Spleen (tissue), 11 donors: Measurements from ENCODE around the gene HMGXB3. TPM values are rescaled to one million over a fixed set of nuclear protein-coding genes. Genes with fewer than 3 reads are reported as not detected.
A peak's percentile ranks its signal among the peaks of the same experiment; 100 is the strongest.

Source experiments
- DNase-seq: peaks from one replicate; pipeline ENCODE4 v3.0.0-alpha.2; 2020
- H3K27ac ChIP-seq, 8 donors: fragments of 200-600 bp; sonication (generic) in 7 of 8; 1 replicate in 4 of 8; 2 replicates in 4 of 8; pipeline versions ENCODE4 v1.5.0 to v1.8.0; 2016 to 2021; ENCODE audit warnings: inconsistent platforms in 4 of 8, mild to moderate bottlenecking in 4 of 8, moderate library complexity in 1 of 8
- H3K27me3 ChIP-seq, 7 donors: fragments of 200-600 bp; sonication (generic) in 6 of 7; replicated peaks in 1 of 7; 1 replicate in 4 of 7; 2 replicates in 3 of 7; pipeline versions ENCODE4 v1.5.0 to v1.8.0; 2016 to 2021; ENCODE audit warnings: inconsistent platforms in 3 of 7, mild to moderate bottlenecking in 1 of 7
- H3K36me3 ChIP-seq, 6 donors: fragments of 200-600 bp; sonication (generic) in 5 of 6; 1 replicate in 4 of 6; 2 replicates in 2 of 6; pipeline versions ENCODE4 v1.5.0 to v1.8.0; 2016 to 2021; ENCODE audit warnings: inconsistent platforms in 2 of 6
- H3K4me1 ChIP-seq, 6 donors: fragments of 200-600 bp; sonication (generic) in 5 of 6; 1 replicate in 3 of 6; 2 replicates in 3 of 6; pipeline versions ENCODE4 v1.5.0 to v1.8.0; 2016 to 2021; ENCODE audit warnings: inconsistent platforms in 3 of 6
- H3K4me3 ChIP-seq, 8 donors: fragments of 200-600 bp; sonication (generic) in 7 of 8; 1 replicate in 4 of 8; 2 replicates in 4 of 8; pipeline versions ENCODE4 v1.5.0 to v1.8.0; 2016 to 2021; ENCODE audit warnings: inconsistent platforms in 4 of 8, mild to moderate bottlenecking in 4 of 8, moderate library complexity in 2 of 8
- H3K9me3 ChIP-seq, 8 donors: fragments of 200-600 bp; sonication (generic) in 7 of 8; 1 replicate in 4 of 8; 2 replicates in 4 of 8; pipeline versions ENCODE4 v1.5.0 to v1.8.0; 2016 to 2021; ENCODE audit warnings: inconsistent platforms in 4 of 8
- CTCF ChIP-seq, 11 experiments: fragments of 200-600 bp in 7 of 11; fragments of 450-650 bp in 4 of 11; sonication (generic) in 4 of 11; IDR thresholded peaks in 8 of 11; conservative IDR thresholded peaks in 3 of 11; 1 replicate in 7 of 11; 2 replicates in 4 of 11; pipeline versions ENCODE4 v1.4.0 to v1.8.0; 2016 to 2021; ENCODE audit warnings: antibody characterized with exemption in 11 of 11, inconsistent platforms in 4 of 11, mild to moderate bottlenecking in 1 of 11
- POLR2A ChIP-seq, 3 donors: fragments of 450-650 bp; IDR thresholded peaks; one replicate each; pipeline ENCODE4 v1.5.1; 2017; ENCODE audit warnings: antibody characterized with exemption in 3 of 3, mild to moderate bottlenecking in 1 of 3
- POLR2AphosphoS5 ChIP-seq, 3 donors: sonication (generic); formaldehyde crosslinking; IDR thresholded peaks; one replicate each; pipeline ENCODE4 v1.5.1; 2017; ENCODE audit warnings: antibody characterized with exemption in 3 of 3
- WGBS, 5 donors: extraction: QIAGEN DNeasy Blood & Tissue Kit in 3 of 5; methylation state at CpG; one replicate each; pipeline versions ENCODE4 v1.1.5 to v1.1.7; 2013 to 2018; 5-methylcytosine and 5-hydroxymethylcytosine counted together
- intact Hi-C: fragments of 100-400 bp; cut with DNase I; formaldehyde crosslinking; loops from one replicate; pipeline ENCODE4 v1.15.0; 2023; ENCODE audit warnings: low total_unique reads
- polyA plus RNA-seq, 3 donors: library from polyadenylated mRNA; stranded (reverse); fragments of 200-250 nt; gene quantifications; one replicate each; pipeline ENCODE4 v1.2.1, GENCODE V29; 2013
- total RNA-seq, 7 donors: library from RNA; depleted of rRNA in 3 of 7; stranded (reverse); fragments of >200 nt in 3 of 7; fragmentation: NEBNext Ultra II Directional in 4 of 7; extraction: Animal tissue kit (Norgen Biotek cat#: 25700) in 4 of 7; gene quantifications; one replicate each; pipeline versions ENCODE4 v1.1.0 to v1.2.1, GENCODE V29; 2016 to 2021
- donor health status: healthy with polysubstance abuse.
- donor health status: DM: no; HTN: no; CAD: no; lungs with moderate emphysema.
- donor health status: DM: no; HTN: no; CAD: no.
- donor health status: Bipolar disorder and iron deficiency.
- donor health status: healthy.
- donor health status: DM: no; HTN: no; CAD: no.
- donor health status: DM: yes; HTN: yes; CAD: no.

Gene HMGXB3
- total and polyA plus RNA-seq, 10 donors, result 14.3 to 51.7 (median 34.6) TPM

DNA sequence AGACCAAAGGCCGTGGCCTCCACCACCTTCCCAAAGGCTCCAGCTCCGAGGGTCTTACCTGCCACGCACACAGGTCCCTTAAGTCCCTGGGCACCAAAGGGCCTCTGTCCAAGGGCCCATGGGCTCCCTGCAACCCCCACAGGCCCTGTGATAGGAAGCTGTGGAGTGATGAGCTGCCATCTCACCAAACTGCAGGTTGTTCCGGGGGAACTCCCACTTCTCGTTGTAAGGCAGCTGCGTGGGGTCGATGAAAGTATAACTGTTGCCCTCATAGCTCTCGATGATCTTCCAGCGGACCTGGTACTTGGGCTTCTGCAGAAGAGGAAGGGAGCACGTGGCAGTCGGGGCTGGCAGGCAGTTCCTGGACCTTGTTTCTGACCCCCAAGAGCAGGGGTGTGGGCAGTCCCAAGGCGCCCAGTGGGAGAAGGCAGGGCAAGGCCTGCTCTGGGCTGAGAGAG, 61.0 kb downstream of the HMGXB3 start:
- Histone ChIP-seq H3K36me3 (peaks cover 0 to 31% (median 0%) of the 10 kb centered on the region in 6 donors), H3K27me3 (peaks cover 0 to 4% (median 0%) of the 10 kb centered on the region in 7 donors), H3K9me3 (no peaks in the 10 kb centered on the region), H3K27ac (no peak overlapping the region), H3K4me1 (peaks cover 0 to 53% (median 0%) of the 10 kb centered on the region in 6 donors), H3K4me3 (no peak overlapping the region)
- TF ChIP-seq POLR2A (IDR thresholded peaks at IDR 0.05) (no peak), POLR2AphosphoS5 (IDR thresholded peaks at IDR 0.05) (peak; percentile 47 to 61 (median 55))
- intact Hi-C loops, result no loop called here
- DNase-seq, result no peak
- 73 to 87% (median 81%) methylated on average over 12 of the region's 12 CpGs for WGBS, 5 donors

GRCh38 chr5:150062216-150062922, 61.8 kb downstream of the HMGXB3 start:
- H3K27ac ChIP-seq, result no peak overlapping the region
- peaks cover 0 to 61% (median 7%) of the 10 kb centered on the region in 6 donors for H3K4me1 ChIP-seq
- no peaks in the 10 kb centered on the region for H3K9me3 ChIP-seq
- peak; percentile 4 for DNase-seq
- no peak overlapping the region for H3K4me3 ChIP-seq
- 74 to 89% (median 84%) methylated on average over 2 of the region's 2 CpGs for WGBS, 5 donors
- H3K36me3 ChIP-seq, result peaks cover 0 to 24% (median 0%) of the 10 kb centered on the region in 6 donors
- TF ChIP-seq CTCF (IDR thresholded peaks at IDR 0.05 in 8 of 11, conservative IDR thresholded peaks at IDR 0.05 in 3 of 11) (no peak), POLR2AphosphoS5 (IDR thresholded peaks at IDR 0.05) (no peak), POLR2A (IDR thresholded peaks at IDR 0.05) (no peak)
- intact Hi-C loops, result no loop called here
- peaks cover 0 to 4% (median 0%) of the 10 kb centered on the region in 7 donors for H3K27me3 ChIP-seq

GRCh38 chr5:150063638-150064037, 63.1 kb downstream of the HMGXB3 start:
- peak in 1 of 3 donors; percentile 19 for TF ChIP-seq POLR2AphosphoS5 (IDR thresholded peaks at IDR 0.05)
- TF ChIP-seq CTCF (IDR thresholded peaks at IDR 0.05 in 8 of 11, conservative IDR thresholded peaks at IDR 0.05 in 3 of 11), result no peak
- TF ChIP-seq POLR2A (IDR thresholded peaks at IDR 0.05), result no peak
- Histone ChIP-seq H3K27me3 (peaks cover 0 to 4% (median 0%) of the 10 kb centered on the region in 7 donors), H3K4me1 (peaks cover 0 to 69% (median 12%) of the 10 kb centered on the region in 6 donors), H3K9me3 (no peaks in the 10 kb centered on the region), H3K36me3 (peaks cover 0 to 29% (median 0%) of the 10 kb centered on the region in 6 donors), H3K27ac (peak overlapping the region in 2 of 8 donors; percentile 4 to 21), H3K4me3 (no peak overlapping the region)
- WGBS, 5 donors, result 65 to 77% (median 69%) methylated on average over 5 of the region's 5 CpGs
- DNase-seq, result peak; percentile 47
- intact Hi-C loops, result no loop called here

- intact Hi-C loops, result no loop called here
- Histone ChIP-seq H3K27me3 (peaks cover 0 to 4% (median 0%) of the 10 kb centered on the region in 7 donors), H3K36me3 (peaks cover 0 to 36% (median 0%) of the 10 kb centered on the region in 6 donors), H3K4me3 (no peak overlapping the region), H3K9me3 (no peaks in the 10 kb centered on the region), H3K27ac (peak overlapping the region in 3 of 8 donors; percentile 24 to 65 (median 54)), H3K4me1 (peaks cover 0 to 72% (median 13%) of the 10 kb centered on the region in 6 donors)
- peak; percentile 63 for DNase-seq
- no peak for TF ChIP-seq CTCF (IDR thresholded peaks at IDR 0.05 in 8 of 11, conservative IDR thresholded peaks at IDR 0.05 in 3 of 11)
- TF ChIP-seq POLR2A (IDR thresholded peaks at IDR 0.05), result no peak
- TF ChIP-seq POLR2AphosphoS5 (IDR thresholded peaks at IDR 0.05), result peak in 1 of 3 donors; percentile 11
- 77 to 86% (median 83%) methylated on average over 7 of the region's 7 CpGs for WGBS, 5 donors
Observed at GRCh38 chr5:150064681-150065220, 64.2 kb downstream of the HMGXB3 start.
